Right atrium auricular region (tissue), 2 donors: ENCODE results near the gene CPLX4. TPM values are rescaled to one million over a fixed set of nuclear protein-coding genes. Genes with fewer than 3 reads are reported as not detected.
"Not testable (repeated sequence)": the region's sequence is repeated elsewhere in the genome, so short reads cannot be mapped to it uniquely, and the experiment has no call there.

Experiments used
- DNase-seq: peaks from one replicate; pipeline ENCODE4 v3.0.0-alpha.2; 2019; ENCODE audit warnings: low spot score
- H3K27ac ChIP-seq, 2 donors: fragments of 200-600 bp; sonication (generic); 1 replicate in 1 of 2; 2 replicates in 1 of 2; pipeline ENCODE4 v1.5.1; 2016 to 2019
- H3K27me3 ChIP-seq, 2 donors: fragments of 200-600 bp; sonication (generic); one replicate each; pipeline versions ENCODE4 v1.5.1 to v1.6.0; 2017 to 2019
- H3K36me3 ChIP-seq: fragments of 200-600 bp; sonication (generic); one replicate; pipeline ENCODE4 v1.5.1; 2016
- H3K4me1 ChIP-seq, 2 donors: fragments of 200-600 bp; sonication (generic); one replicate each; pipeline versions ENCODE4 v1.5.1 to v1.6.0; 2017 to 2019
- H3K4me3 ChIP-seq, 2 donors: fragments of 200-600 bp; sonication (generic); 1 replicate in 1 of 2; 2 replicates in 1 of 2; pipeline ENCODE4 v1.5.1; 2017 to 2019; ENCODE audit warnings: mild to moderate bottlenecking in 1 of 2, moderate library complexity in 1 of 2
- H3K9me3 ChIP-seq, 2 donors: fragments of 200-600 bp; sonication (generic); one replicate each; pipeline ENCODE4 v1.5.1; 2019
- total RNA-seq, 2 donors: library from RNA; depleted of rRNA; stranded (reverse); fragments of >200 nt; gene quantifications; one replicate each; pipeline ENCODE4 v1.1.0, GENCODE V29; 2016
- TF ChIP-seq, protein P1 (sequence below), 2 donors: fragments of 200-600 bp; sonication (generic); IDR thresholded peaks; one replicate each; pipeline ENCODE4 v1.5.1; 2019; ENCODE audit warnings: antibody characterized with exemption in 2 of 2

CPLX4 gene
- total RNA-seq, 2 donors from 2014 or later, result not detected

DNA sequence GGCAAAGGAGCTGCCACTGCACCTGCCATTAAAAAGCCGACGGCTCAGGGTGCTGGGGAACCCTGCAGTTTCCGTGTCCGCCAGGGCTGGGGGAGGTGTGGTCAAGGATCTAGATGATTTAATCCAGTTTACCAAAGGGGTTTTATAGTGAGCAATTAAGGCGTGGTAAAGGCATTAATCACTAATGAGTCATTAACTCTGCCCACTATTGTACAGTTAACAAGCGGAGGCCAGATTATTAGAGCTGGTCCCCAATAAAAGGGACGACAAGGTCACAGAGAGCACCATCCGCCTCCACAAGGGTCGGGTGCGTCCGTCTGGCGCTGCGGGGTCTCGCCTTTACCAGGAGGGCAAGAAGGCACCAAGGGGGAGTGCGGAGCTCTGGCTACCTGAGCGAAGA, 54.8 kb downstream of the CPLX4 start:
- no peak overlapping the region for H3K4me3 ChIP-seq
- peaks cover 6 to 36% of the 10 kb centered on the region in 2 donors for H3K27me3 ChIP-seq
- peaks cover 0 to 24% of the 10 kb centered on the region in 2 donors for H3K4me1 ChIP-seq
- no peaks in the 10 kb centered on the region for H3K9me3 ChIP-seq
- H3K27ac ChIP-seq, result no peak overlapping the region
- DNase-seq, result no peak
- H3K36me3 ChIP-seq, result no peaks in the 10 kb centered on the region
- TF ChIP-seq, protein P1, sequence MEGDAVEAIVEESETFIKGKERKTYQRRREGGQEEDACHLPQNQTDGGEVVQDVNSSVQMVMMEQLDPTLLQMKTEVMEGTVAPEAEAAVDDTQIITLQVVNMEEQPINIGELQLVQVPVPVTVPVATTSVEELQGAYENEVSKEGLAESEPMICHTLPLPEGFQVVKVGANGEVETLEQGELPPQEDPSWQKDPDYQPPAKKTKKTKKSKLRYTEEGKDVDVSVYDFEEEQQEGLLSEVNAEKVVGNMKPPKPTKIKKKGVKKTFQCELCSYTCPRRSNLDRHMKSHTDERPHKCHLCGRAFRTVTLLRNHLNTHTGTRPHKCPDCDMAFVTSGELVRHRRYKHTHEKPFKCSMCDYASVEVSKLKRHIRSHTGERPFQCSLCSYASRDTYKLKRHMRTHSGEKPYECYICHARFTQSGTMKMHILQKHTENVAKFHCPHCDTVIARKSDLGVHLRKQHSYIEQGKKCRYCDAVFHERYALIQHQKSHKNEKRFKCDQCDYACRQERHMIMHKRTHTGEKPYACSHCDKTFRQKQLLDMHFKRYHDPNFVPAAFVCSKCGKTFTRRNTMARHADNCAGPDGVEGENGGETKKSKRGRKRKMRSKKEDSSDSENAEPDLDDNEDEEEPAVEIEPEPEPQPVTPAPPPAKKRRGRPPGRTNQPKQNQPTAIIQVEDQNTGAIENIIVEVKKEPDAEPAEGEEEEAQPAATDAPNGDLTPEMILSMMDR (IDR thresholded peaks at IDR 0.05), result no peak

DNA sequence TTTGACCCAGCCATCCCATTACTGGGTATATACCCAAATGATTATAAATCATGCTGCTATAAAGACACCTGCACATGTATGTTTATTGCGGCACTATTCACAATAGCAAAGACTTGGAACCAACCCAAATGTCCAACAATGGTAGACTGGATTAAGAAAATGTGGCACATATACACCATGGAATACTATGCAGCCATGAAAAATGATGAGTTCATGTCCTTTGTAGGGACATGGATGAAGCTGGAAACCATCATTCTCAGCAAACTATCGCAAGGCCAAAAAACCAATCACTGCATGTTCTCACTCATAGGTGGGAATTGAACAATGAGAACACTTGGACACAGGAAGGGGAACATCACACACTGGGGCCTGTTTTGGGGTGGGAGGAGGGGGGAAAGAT, 56.2 kb downstream of the CPLX4 start:
- Histone ChIP-seq H3K4me1 (peaks cover 0 to 12% of the 10 kb centered on the region in 2 donors), H3K27me3 (peaks cover 0 to 23% of the 10 kb centered on the region in 2 donors)
- H3K9me3 ChIP-seq, DNase-seq, H3K36me3 ChIP-seq, H3K4me3 ChIP-seq, H3K27ac ChIP-seq: not testable (repeated sequence)

DNA sequence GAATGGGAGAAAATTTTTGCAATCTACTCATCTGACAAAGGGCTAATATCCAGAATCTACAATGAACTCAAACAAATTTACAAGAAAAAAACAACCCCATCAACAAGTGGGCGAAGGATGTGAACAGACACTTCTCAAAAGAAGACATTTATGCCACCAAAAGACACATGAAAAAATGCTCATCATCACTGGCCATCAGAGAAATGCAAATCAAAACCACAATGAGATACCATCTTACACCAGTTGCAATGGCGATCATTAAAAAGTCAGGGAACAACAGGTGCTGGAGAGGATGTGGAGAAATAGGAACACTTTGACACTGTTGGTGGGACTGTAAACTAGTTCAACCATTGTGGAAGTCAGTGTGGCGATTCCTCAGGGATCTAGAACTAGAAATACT, 56.6 kb downstream of the CPLX4 start:
- H3K27me3 ChIP-seq, result peaks cover 0 to 23% of the 10 kb centered on the region in 2 donors
- H3K4me1 ChIP-seq, result peaks cover 0 to 12% of the 10 kb centered on the region in 2 donors
- DNase-seq, H3K36me3 ChIP-seq, H3K4me3 ChIP-seq, H3K9me3 ChIP-seq, H3K27ac ChIP-seq: not testable (repeated sequence)

DNA sequence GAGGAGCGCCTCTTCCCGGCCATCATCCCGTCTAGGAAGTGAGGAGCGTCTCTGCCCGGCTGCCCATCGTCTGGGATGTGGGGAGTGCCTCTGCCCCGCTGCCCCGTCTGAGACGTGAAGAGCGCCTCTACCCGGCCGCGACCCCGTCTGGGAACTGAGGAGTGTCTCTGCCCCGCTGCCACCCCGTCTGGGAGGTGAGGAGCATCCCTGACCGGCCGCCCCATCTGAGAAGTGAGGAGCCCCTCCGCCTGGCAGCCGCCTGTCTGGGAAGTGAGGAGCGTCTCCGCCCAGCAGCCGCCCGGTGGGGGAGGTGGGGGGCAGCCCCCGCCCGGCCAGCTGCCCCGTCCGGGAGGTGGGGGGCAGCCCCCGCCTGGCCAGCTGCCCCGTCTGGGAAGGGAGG, 63.0 kb downstream of the CPLX4 start:
- DNase-seq, H3K4me3 ChIP-seq, H3K27ac ChIP-seq, H3K4me1 ChIP-seq, H3K9me3 ChIP-seq, H3K36me3 ChIP-seq, H3K27me3 ChIP-seq: not testable (repeated sequence)

DNA sequence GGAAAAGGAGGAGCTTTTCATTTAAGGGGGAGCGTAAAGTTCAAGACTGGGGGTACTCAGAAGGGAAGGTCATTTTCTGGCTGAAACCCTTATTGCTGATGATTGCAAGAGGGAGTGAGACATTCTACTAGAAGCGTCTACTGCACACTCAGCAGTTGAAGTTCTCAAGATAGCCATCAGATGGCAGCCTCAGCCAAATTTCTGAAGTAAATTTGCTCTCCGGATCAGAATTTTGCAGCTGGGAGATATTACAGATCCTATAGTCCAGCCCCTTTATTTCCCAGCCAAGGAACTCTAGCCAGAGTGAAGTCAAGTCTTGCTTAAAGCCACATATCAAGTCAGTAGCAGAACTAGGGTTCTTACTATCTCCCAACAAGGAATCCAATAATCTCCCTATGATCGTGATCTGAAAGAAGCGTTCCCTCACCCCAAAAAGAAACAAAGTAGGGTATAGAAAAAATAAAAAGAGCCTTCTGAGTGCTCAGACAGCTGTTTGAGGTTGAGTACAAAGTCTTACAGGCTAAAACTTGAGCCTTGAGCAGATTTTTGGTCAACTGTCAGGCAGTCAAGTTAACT, 69.2 kb downstream of the CPLX4 start:
- Histone ChIP-seq H3K9me3 (no peaks in the 10 kb centered on the region), H3K4me1 (no peaks in the 10 kb centered on the region), H3K4me3 (no peak overlapping the region), H3K27me3 (no peaks in the 10 kb centered on the region), H3K27ac (no peak overlapping the region), H3K36me3 (no peaks in the 10 kb centered on the region)
- TF ChIP-seq, protein P1 (IDR thresholded peaks at IDR 0.05), result peak; percentile 58 to 73
- no peak for DNase-seq

DNA sequence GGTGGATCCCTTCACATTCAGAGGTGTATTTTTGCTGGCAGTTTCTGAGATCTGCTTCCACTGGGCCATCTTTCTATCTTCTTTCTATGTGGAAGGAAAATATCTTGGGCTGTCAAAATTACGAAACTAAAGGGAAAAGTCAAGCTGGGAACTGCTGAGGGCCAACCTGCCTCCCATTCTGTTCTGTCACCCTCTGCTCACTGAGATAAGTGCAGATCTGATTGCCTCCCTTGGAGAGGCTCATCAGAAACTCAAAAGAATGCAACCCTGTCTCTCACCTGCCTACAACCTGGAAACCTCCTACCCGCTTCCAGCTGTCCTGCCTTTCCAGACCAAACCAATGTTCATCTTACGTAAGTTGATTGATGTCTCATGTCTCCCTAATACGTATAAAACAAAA, 71.7 kb downstream of the CPLX4 start:
- Histone ChIP-seq H3K27me3 (no peaks in the 10 kb centered on the region), H3K4me1 (no peaks in the 10 kb centered on the region), H3K9me3 (no peaks in the 10 kb centered on the region), H3K4me3 (no peak overlapping the region), H3K27ac (no peak overlapping the region), H3K36me3 (no peaks in the 10 kb centered on the region)
- TF ChIP-seq, protein P1 (IDR thresholded peaks at IDR 0.05), result no peak
- no peak for DNase-seq

Other genes with a start within 250 kb of the CPLX4 start
- 10 to 100 TPM; 11.7 to 23.9 TPM for gene SEC11C, start 178.8 kb downstream of the CPLX4 start, total RNA-seq
- gene GRP, start 98.5 kb downstream of the CPLX4 start, total RNA-seq, result not detected
- not detected for gene RAX, start 45.2 kb downstream of the CPLX4 start, total RNA-seq
- gene LMAN1, start 40.6 kb upstream of the CPLX4 start, total RNA-seq, result 100 to 1,000 TPM in 1 of 2 donors, 10 to 100 TPM in 1; 69.0 to 107 TPM